ENCODE data around the gene OR2D3. TPM values are rescaled to one million over a fixed set of nuclear protein-coding genes. Genes with fewer than 3 reads are reported as not detected.

The OR2D3 gene
- total RNA-seq, 2 donors from 2014 or later, result not detected

DNA sequence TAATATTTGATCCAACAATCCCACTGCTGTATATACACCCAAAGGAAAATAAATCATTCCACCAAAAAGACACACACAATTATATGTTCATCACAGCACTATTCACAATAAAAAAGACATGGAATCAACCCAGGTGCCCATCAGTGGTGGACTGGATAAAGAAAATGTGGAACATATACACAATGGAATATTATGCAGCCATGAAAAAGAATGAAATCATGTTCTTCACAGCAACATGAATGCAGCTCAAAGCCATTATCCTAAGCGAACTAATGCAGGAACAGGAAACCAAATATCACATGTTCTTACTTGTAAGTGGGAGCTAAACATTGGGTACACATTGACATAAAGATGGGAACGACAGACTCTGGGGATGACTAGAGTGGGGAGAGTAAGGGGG, 1.1 kb upstream of the OR2D3 start:
- H3K27me3 ChIP-seq (replicated peaks; ENCODE audit: insufficient read depth), result no peaks in the 10 kb centered on the region
- TF ChIP-seq, protein P1, sequence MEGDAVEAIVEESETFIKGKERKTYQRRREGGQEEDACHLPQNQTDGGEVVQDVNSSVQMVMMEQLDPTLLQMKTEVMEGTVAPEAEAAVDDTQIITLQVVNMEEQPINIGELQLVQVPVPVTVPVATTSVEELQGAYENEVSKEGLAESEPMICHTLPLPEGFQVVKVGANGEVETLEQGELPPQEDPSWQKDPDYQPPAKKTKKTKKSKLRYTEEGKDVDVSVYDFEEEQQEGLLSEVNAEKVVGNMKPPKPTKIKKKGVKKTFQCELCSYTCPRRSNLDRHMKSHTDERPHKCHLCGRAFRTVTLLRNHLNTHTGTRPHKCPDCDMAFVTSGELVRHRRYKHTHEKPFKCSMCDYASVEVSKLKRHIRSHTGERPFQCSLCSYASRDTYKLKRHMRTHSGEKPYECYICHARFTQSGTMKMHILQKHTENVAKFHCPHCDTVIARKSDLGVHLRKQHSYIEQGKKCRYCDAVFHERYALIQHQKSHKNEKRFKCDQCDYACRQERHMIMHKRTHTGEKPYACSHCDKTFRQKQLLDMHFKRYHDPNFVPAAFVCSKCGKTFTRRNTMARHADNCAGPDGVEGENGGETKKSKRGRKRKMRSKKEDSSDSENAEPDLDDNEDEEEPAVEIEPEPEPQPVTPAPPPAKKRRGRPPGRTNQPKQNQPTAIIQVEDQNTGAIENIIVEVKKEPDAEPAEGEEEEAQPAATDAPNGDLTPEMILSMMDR (IDR thresholded peaks at IDR 0.05), result no peak
- no peak overlapping the region for H3K4me3 ChIP-seq
- H3K9me3 ChIP-seq, result no peaks in the 10 kb centered on the region
- no peak for ATAC-seq (ENCODE audit: insufficient number of reproducible peaks, low FRiP score, low read depth)
- H3K27ac ChIP-seq, result no peak overlapping the region
- DNase-seq (ENCODE audit: low spot score), result no peak
- no peaks in the 10 kb centered on the region for H3K4me1 ChIP-seq (ENCODE audit: control insufficient read depth in 1 of 2, low read depth in 2 of 2)
- H3K36me3 ChIP-seq, result no peaks in the 10 kb centered on the region

GRCh38 chr11:6925007-6925577, 4.3 kb downstream of the OR2D3 start:
- Histone ChIP-seq H3K4me3 (no peak overlapping the region), H3K27me3 (replicated peaks; ENCODE audit: insufficient read depth) (no peaks in the 10 kb centered on the region), H3K27ac (no peak overlapping the region), H3K36me3 (no peaks in the 10 kb centered on the region), H3K9me3 (no peaks in the 10 kb centered on the region), H3K4me1 (ENCODE audit: control insufficient read depth in 1 of 2, low read depth in 2 of 2) (peaks cover 0 to 6% of the 10 kb centered on the region in 2 donors)
- no peak for ATAC-seq (ENCODE audit: insufficient number of reproducible peaks, low FRiP score, low read depth)
- DNase-seq (ENCODE audit: low spot score), result no peak
- TF ChIP-seq, protein P1 (IDR thresholded peaks at IDR 0.05), result no peak

DNA sequence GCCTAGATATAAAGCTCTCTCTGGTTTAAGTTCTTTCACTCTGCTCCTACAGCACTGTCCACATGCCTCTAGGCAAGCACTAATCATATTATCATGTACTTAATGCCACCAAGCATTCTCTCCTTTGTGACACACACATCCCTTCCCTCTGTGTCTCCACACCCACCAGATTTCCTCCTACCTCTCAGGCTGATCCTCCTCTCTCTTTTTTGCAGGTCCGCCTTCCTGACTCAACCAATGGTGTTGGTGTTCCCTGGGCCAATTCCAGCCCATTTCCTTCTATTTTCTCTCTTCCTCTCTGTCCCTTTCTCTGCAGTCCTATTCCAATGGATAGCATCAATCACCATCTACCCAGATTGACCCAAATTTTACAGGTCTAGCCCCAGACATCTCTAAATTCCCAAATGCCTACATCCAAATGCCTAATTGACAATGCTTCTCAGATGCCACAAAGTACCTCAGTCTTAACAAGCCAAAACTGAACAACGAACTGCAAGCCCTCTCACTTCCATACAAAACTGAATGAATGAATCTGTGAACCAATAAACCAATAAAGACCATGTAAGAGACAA, 4.9 kb downstream of the OR2D3 start:
- H3K4me3 ChIP-seq, result peak overlapping the region; percentile 80
- no peaks in the 10 kb centered on the region for H3K27me3 ChIP-seq (replicated peaks; ENCODE audit: insufficient read depth)
- H3K9me3 ChIP-seq, result no peaks in the 10 kb centered on the region
- DNase-seq (ENCODE audit: low spot score), result no peak
- H3K27ac ChIP-seq, result no peak overlapping the region
- H3K4me1 ChIP-seq (ENCODE audit: control insufficient read depth in 1 of 2, low read depth in 2 of 2), result peaks cover 0 to 6% of the 10 kb centered on the region in 2 donors
- no peaks in the 10 kb centered on the region for H3K36me3 ChIP-seq
- TF ChIP-seq, protein P1 (IDR thresholded peaks at IDR 0.05), result no peak
- no peak for ATAC-seq (ENCODE audit: insufficient number of reproducible peaks, low FRiP score, low read depth)

DNA sequence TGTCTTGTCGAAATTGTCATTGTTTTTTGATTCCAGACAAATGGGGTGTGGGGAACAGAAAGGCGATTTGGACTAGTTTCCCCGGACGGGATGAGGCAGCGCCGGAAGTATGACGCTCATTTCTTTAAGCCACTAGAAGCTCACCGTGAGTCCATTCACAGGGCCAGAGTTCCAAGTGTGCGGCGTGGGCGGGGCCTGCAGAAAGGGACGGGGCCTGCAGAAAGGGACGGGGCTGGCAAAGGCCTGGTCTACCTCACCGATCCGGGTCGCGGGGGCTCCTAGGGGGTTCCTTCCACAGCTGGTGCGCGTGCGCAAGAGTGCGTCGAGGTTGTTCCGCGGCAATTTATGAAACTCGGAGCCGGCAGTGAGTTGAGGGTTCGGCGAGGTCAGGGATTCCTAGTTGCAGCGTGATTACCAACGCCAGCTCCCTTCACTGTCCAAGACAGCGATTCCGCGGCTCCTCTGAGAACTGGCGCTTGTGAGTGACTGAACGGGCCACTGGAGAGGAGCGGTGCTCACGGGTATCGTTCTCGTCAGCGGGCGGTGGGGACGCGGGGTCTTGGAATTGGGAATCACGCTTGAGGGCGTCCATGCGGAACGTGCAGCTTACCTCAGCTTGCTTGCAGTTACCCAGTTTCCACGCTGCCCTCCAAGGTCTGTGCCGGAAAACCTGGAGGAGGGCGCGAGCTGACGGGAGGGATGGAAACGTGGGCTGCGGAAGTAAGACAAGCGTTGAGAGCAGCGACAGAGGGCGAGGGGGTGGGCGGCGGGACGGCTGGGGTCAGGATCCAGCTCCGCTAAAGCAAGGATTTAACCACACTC, 5.6 kb downstream of the OR2D3 start, which contains the start of gene ZNF215:
Gene ZNF215, plus strand, starts transcription at position 219 of the 822 bp plus-strand sequence. CDS start 5,847 bp downstream, outside the sequence.
- ATAC-seq (ENCODE audit: insufficient number of reproducible peaks, low FRiP score, low read depth) (no peak), DNase-seq (ENCODE audit: low spot score) (peak; percentile 41)
- no peaks in the 10 kb centered on the region for H3K9me3 ChIP-seq
- peak within 1 kb of the TSS in 1 of 2 donors; percentile 11 for H3K27ac ChIP-seq
- H3K4me1 ChIP-seq (ENCODE audit: control insufficient read depth in 1 of 2, low read depth in 2 of 2), result peaks cover 0 to 6% of the 10 kb centered on the region in 2 donors
- TF ChIP-seq, protein P1 (IDR thresholded peaks at IDR 0.05), result no peak
- H3K4me3 ChIP-seq, result peak within 1 kb of the TSS; percentile 80
- no peaks in the 10 kb centered on the region for H3K27me3 ChIP-seq (replicated peaks; ENCODE audit: insufficient read depth)
- H3K36me3 ChIP-seq, result no peaks in the 10 kb centered on the region

DNA sequence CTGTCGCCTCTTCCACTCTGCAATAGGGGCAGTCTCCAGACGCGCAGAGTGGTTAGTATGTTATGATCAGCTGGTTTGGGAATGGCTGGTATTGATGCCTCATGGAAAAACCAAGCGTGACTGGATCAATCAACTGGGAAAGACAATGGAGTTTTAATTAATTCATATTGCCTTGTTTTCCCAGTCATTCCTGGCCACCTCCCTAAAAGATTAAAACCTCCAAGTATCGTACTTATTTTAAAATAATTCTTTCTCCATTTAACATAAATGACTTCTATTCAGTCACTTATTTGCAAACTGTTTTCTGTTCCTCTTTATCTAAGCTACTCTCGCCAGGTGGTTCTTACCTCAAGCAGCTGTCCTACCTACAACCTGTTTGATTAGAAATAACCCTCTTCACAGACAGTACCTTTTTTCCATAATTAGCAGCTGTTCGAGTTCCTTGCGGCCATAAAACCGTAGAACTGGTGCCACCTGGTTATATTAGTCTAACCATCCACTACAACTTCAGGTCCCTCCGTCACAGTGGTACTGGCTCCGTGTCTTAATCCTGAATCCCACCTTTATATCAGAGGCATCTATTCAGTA, 6.3 kb downstream of the OR2D3 start:
- no peaks in the 10 kb centered on the region for H3K27me3 ChIP-seq (replicated peaks; ENCODE audit: insufficient read depth)
- TF ChIP-seq, protein P1 (IDR thresholded peaks at IDR 0.05), result no peak
- no peak for ATAC-seq (ENCODE audit: insufficient number of reproducible peaks, low FRiP score, low read depth)
- no peaks in the 10 kb centered on the region for H3K36me3 ChIP-seq
- peak overlapping the region; percentile 80 for H3K4me3 ChIP-seq
- DNase-seq (ENCODE audit: low spot score), result no peak
- H3K9me3 ChIP-seq, result no peaks in the 10 kb centered on the region
- peaks cover 0 to 6% of the 10 kb centered on the region in 2 donors for H3K4me1 ChIP-seq (ENCODE audit: control insufficient read depth in 1 of 2, low read depth in 2 of 2)
- H3K27ac ChIP-seq, result no peak overlapping the region
